Fibroblast of lung (primary cell): Measurements from ENCODE around the gene RIT2.

Experiments
- CTCF ChIP-seq, 2 donors: IDR thresholded peaks in 1 of 2; conservative IDR thresholded peaks in 1 of 2; 1 replicate in 1 of 2; 2 replicates in 1 of 2; pipeline ENCODE4 v1.5.1; 2011 to 2012; ENCODE audit warnings: low read length in 2 of 2, control low read depth in 1 of 2, inconsistent platforms in 1 of 2, low read depth in 1 of 2, mild to moderate bottlenecking in 1 of 2
- EZH2 ChIP-seq: IDR thresholded peaks from 2 replicates; pipeline ENCODE4 v1.5.1; 2012; ENCODE audit warnings: low read length, control low read depth, mild to moderate bottlenecking; ENCODE audit errors: missing control alignments

GRCh38 chr18:43130716-43131260 is 15.3 kb upstream of the RIT2 start:
- TF ChIP-seq CTCF (conservative IDR thresholded peaks at IDR 0.05 in 1 of 2, IDR thresholded peaks at IDR 0.05 in 1 of 2; ENCODE audit: low read depth in 1 of 2, low read length in 2 of 2) (no peak), EZH2 (no peak)
